Prostate gland (tissue), 2 donors: ENCODE results near the gene PDPK1.

Experiments used
- POLR2AphosphoS5 ChIP-seq: sonication (generic); formaldehyde crosslinking; IDR thresholded peaks from one replicate; pipeline ENCODE4 v1.6.1; 2017; ENCODE audit warnings: antibody characterized with exemption
- TF ChIP-seq, protein P1 (sequence below), 4 experiments: fragments of 200-600 bp in 2 of 4; fragments of 450-650 bp in 2 of 4; sonication (generic) in 2 of 4; IDR thresholded peaks; 1 replicate in 3 of 4; 2 replicates in 1 of 4; pipeline ENCODE4 v1.5.1; 2016 to 2019; ENCODE audit warnings: antibody characterized with exemption in 4 of 4, mild to moderate bottlenecking in 2 of 4, moderate library complexity in 2 of 4

DNA sequence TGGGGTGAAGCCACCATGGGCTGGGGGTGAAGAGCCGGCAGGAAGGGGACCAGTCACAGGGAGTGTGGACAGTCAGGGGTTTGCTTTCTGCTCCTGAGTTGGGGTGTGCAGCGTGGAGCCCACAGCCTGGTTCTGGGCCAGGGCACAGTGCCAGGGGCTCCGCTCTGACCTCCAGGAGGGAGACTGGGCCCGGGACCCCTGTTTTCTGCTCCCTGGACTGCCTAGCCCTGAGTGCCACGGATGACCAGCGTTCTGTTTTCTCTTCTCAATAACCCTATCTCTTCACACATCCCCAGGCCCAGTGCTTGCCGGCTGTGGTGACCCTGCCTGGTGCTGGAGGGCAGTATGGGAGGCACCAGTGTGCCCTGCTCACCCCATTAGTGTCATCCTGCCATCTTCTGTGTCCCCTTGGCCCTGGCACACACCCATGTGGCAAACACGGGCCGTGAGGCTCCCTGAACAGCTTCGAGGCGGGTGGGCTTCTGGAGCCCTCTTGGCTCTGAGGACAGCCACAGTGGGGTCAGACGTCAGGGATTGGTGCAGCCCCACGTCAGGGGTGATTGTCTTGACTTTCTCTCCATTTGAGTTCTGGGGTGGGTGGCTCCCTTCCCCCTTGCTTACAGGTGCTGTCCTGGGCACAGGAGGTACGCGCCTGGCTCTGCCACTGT is 7.7 kb upstream of the PDPK1 start:
- TF ChIP-seq POLR2AphosphoS5, result no peak
- TF ChIP-seq, protein P1, sequence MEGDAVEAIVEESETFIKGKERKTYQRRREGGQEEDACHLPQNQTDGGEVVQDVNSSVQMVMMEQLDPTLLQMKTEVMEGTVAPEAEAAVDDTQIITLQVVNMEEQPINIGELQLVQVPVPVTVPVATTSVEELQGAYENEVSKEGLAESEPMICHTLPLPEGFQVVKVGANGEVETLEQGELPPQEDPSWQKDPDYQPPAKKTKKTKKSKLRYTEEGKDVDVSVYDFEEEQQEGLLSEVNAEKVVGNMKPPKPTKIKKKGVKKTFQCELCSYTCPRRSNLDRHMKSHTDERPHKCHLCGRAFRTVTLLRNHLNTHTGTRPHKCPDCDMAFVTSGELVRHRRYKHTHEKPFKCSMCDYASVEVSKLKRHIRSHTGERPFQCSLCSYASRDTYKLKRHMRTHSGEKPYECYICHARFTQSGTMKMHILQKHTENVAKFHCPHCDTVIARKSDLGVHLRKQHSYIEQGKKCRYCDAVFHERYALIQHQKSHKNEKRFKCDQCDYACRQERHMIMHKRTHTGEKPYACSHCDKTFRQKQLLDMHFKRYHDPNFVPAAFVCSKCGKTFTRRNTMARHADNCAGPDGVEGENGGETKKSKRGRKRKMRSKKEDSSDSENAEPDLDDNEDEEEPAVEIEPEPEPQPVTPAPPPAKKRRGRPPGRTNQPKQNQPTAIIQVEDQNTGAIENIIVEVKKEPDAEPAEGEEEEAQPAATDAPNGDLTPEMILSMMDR (IDR thresholded peaks at IDR 0.05), result no peak
